Measurements from ENCODE around the gene VIT. TPM values are rescaled to one million over a fixed set of nuclear protein-coding genes. Genes with fewer than 3 reads are reported as not detected.

VIT gene
- total RNA-seq, 1 experiment from 2014 or later, result not detected

DNA sequence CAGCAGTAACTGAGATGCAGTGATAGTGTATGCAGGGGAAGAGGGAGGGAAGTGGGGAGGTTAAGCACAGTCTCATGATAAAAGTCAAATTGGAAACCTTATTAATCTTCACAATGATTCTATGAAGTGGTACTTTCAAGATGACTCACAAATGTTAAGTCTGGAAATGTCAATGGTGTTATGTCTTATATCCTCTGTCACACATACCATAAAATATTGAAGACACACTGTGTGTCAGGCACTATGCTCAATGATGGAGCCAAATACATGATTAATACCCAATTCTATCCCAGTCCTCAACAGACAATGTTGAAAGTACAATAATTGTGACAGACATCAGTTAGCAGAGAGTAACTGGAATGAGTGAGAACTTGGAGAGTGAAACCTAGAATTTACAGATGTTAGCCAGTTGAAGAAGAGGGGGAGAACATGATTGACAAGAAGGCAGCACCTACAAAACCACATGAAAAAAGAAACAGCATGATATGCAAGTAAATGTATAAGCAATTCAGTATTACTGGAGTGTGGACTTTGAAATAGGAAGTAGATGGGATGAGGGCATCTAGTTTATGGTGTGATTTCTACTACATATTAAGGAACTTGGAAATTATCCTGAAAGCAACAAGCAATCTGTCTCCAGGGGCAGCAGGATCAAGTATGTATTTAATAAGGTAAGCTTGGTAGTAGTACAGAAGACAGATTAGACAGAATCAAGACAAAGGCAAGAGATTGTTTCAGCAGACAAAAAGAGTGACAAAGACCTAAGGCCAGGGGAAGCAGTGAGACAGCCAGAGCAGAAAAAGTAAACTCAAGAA lies 162.3 kb downstream of the VIT start:
- DNase-seq (no peak), ATAC-seq (no peak)
- Histone ChIP-seq H3K4me3 (ENCODE audit: low read length) (no peak overlapping the region), H3K36me3 (ENCODE audit: low read depth, low read length) (peaks cover 7% of the 10 kb centered on the region; the same call in 1 of the 2 replicates), H3K4me2 (ENCODE audit: low read length) (no peak overlapping the region), H4K20me1 (ENCODE audit: low read length) (no peaks in the 10 kb centered on the region), H3K27me3 (ENCODE audit: low read length) (no peaks in the 10 kb centered on the region), H3F3A (ENCODE audit: low read length, unreplicated experiment) (no peaks in the 10 kb centered on the region), H2AFZ (ENCODE audit: low read length) (no peak overlapping the region), H3K4me1 (ENCODE audit: insufficient read depth, low read length) (no peaks in the 10 kb centered on the region), H3K9me3 (ENCODE audit: low read length) (no peaks in the 10 kb centered on the region), H3K9ac (ENCODE audit: low read length) (no peak overlapping the region), H3K79me2 (ENCODE audit: low read length) (no peaks in the 10 kb centered on the region), H3K27ac (ENCODE audit: low read length) (no peak overlapping the region), H3K9me2 (replicated peaks; ENCODE audit: low read length) (no peaks in the 10 kb centered on the region)
- no peak for TF ChIP-seq CTCF (conservative IDR thresholded peaks at IDR 0.05; ENCODE audit: low read depth, low read length)
- CTCF ChIA-PET, result no interaction called here
- BruUV-seq (replicated peaks), result no TSS peak
- POLR2A ChIA-PET (ENCODE audit: unreplicated experiment), result no interaction called here
- intact Hi-C loops (cut with micrococcal nuclease), result loop anchor here (5.0 kb wide), 1 partner anchor 59 kb away; no protein-coding TSS in a partner anchor

DNA sequence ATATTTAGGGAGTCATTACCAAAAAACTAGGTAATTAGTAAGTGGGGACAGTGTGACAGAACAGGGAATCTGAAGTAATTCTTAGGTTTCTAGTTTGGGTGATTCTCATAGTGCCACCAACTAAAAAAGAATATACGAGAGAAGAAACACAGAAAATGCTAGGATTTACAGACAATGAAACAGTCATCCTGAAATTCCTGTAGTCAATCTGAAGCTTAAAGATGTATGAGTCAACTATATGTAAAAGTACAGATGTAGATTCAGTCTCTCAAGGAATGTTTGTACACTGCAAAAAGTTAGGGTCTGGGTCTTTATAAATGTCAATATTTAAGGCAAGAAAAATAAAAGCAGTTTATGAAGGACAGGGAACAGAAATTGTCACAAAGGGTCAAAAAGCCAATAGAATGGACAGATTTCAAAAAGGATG lies 162.9 kb downstream of the VIT start:
- Histone ChIP-seq H3K27ac (ENCODE audit: low read length) (no peak overlapping the region), H3K4me3 (ENCODE audit: low read length) (no peak overlapping the region), H3K4me1 (ENCODE audit: insufficient read depth, low read length) (no peaks in the 10 kb centered on the region), H3K79me2 (ENCODE audit: low read length) (no peaks in the 10 kb centered on the region), H3F3A (ENCODE audit: low read length, unreplicated experiment) (no peaks in the 10 kb centered on the region), H3K4me2 (ENCODE audit: low read length) (no peak overlapping the region), H2AFZ (ENCODE audit: low read length) (no peak overlapping the region), H3K9ac (ENCODE audit: low read length) (no peak overlapping the region), H3K9me3 (ENCODE audit: low read length) (no peaks in the 10 kb centered on the region), H4K20me1 (ENCODE audit: low read length) (no peaks in the 10 kb centered on the region), H3K9me2 (replicated peaks; ENCODE audit: low read length) (no peaks in the 10 kb centered on the region), H3K27me3 (ENCODE audit: low read length) (no peaks in the 10 kb centered on the region), H3K36me3 (ENCODE audit: low read depth, low read length) (peaks cover 3% of the 10 kb centered on the region; the same call in 1 of the 2 replicates)
- TF ChIP-seq EZH2 (IDR thresholded peaks at IDR 0.05; ENCODE audit: low read length, unreplicated experiment) (no peak), CTCF (conservative IDR thresholded peaks at IDR 0.05; ENCODE audit: low read depth, low read length) (no peak), EZH2phosphoT487 (IDR thresholded peaks at IDR 0.05; ENCODE audit: borderline replicate concordance, low read length) (no peak)
- ChIA-PET CTCF (no interaction called here), POLR2A (ENCODE audit: unreplicated experiment) (no interaction called here)
- ATAC-seq (no peak), DNase-seq (no peak)
- BruUV-seq (replicated peaks), result no TSS peak
- intact Hi-C loops (cut with micrococcal nuclease), result loop anchor here (5.0 kb wide), 1 partner anchor 58 kb away; no protein-coding TSS in a partner anchor

DNA sequence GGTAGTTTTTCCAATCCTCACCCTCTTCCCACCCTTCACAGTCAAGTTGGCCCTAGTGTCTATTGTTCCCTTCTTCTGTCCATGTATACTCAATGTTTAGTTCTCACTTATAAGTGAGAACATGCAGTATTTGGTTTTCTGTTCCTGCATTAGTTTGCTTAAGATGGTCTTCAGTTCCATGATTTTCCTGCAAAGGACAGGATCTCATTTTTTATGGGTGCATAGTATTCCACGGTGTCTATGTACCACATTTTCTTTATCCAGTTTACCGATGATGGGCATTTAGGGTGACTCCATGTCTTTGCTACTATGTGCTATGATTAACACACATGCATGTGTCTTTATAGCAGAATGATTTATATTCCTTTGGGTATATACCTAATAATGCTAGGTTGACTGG lies 165.4 kb downstream of the VIT start:
- no peak overlapping the region for H3K4me3 ChIP-seq (ENCODE audit: low read length)
- no peaks in the 10 kb centered on the region for H3K9me2 ChIP-seq (replicated peaks; ENCODE audit: low read length)
- no peaks in the 10 kb centered on the region for H3K4me1 ChIP-seq (ENCODE audit: insufficient read depth, low read length)
- no peak overlapping the region for H3K9ac ChIP-seq (ENCODE audit: low read length)
- ATAC-seq, result no peak
- intact Hi-C loops (cut with micrococcal nuclease), result no loop called here
- H3K79me2 ChIP-seq (ENCODE audit: low read length), result no peaks in the 10 kb centered on the region
- no TSS peak for BruUV-seq (replicated peaks)
- H3K36me3 ChIP-seq (ENCODE audit: low read depth, low read length), result peaks cover 3% of the 10 kb centered on the region; the same call in 1 of the 2 replicates
- no peak overlapping the region for H2AFZ ChIP-seq (ENCODE audit: low read length)
- TF ChIP-seq EZH2phosphoT487 (IDR thresholded peaks at IDR 0.05; ENCODE audit: borderline replicate concordance, low read length) (no peak), EZH2 (IDR thresholded peaks at IDR 0.05; ENCODE audit: low read length, unreplicated experiment) (no peak), CTCF (conservative IDR thresholded peaks at IDR 0.05; ENCODE audit: low read depth, low read length) (no peak)
- ChIA-PET POLR2A (ENCODE audit: unreplicated experiment) (no interaction called here), CTCF (no interaction called here)
- H4K20me1 ChIP-seq (ENCODE audit: low read length), result no peaks in the 10 kb centered on the region
- H3K27me3 ChIP-seq (ENCODE audit: low read length), result no peaks in the 10 kb centered on the region
- no peak for DNase-seq
- H3K27ac ChIP-seq (ENCODE audit: low read length), result no peak overlapping the region
- H3K4me2 ChIP-seq (ENCODE audit: low read length), result no peak overlapping the region
- no peaks in the 10 kb centered on the region for H3F3A ChIP-seq (ENCODE audit: low read length, unreplicated experiment)
- no peaks in the 10 kb centered on the region for H3K9me3 ChIP-seq (ENCODE audit: low read length)
